Caco-2 (cell line): ENCODE data around the gene AHNAK. TPM values are rescaled to one million over a fixed set of nuclear protein-coding genes. Genes with fewer than 3 reads are reported as not detected.

Experiments
- BruUV-seq: library from RNA; stranded (reverse); fragments of 400-500 nt; replicated peaks from 2 replicates; lab custom pipeline; 2021; lab: Mats Ljungman, UMichigan
- CTCF ChIA-PET: fragments of 300-600 bp; sonication (Branson Sonifier 250); formaldehyde crosslinking; loops from one replicate; lab custom pipeline; 2022; ENCODE audit warnings: antibody characterized with exemption; lab: Charles Lee
- POLR2A ChIA-PET: fragments of 300-600 bp; sonication (Branson Sonifier 250); formaldehyde crosslinking; loops from one replicate; lab custom pipeline; 2022; ENCODE audit warnings: antibody characterized with exemption; lab: Charles Lee
- DNase-seq, 2 experiments: peaks; one replicate each; pipeline versions ENCODE4 v3.0.0 to v3.0.0-alpha.2; 2020 to 2022
- H3K27me3 ChIP-seq: replicated peaks from 2 replicates; pipeline ENCODE4 v1.6.0; 2011; ENCODE audit warnings: low read length; ENCODE audit not compliant: control insufficient read depth, insufficient read depth
- H3K36me3 ChIP-seq: 2 replicates; pipeline ENCODE4 v1.5.1; 2011; ENCODE audit warnings: low read length; ENCODE audit not compliant: control insufficient read depth, insufficient read depth
- H3K4me1 ChIP-seq: fragments of 250-450 bp; sonication (Bioruptor Pico); 2 replicates; pipeline ENCODE4 v1.5.1; 2020; ENCODE audit warnings: mild to moderate bottlenecking
- H3K4me3 ChIP-seq: 2 replicates; pipeline ENCODE4 v1.5.1; 2011; ENCODE audit warnings: low read depth, mild to moderate bottlenecking, control low read depth, low read length
- H3K9me3 ChIP-seq: fragments of 250-450 bp; sonication (Bioruptor Pico); 2 replicates; pipeline ENCODE4 v1.5.1; 2020; ENCODE audit warnings: mild to moderate bottlenecking, moderate library complexity
- H3K27ac Mint-ChIP-seq: one replicate; pipeline ENCODE4 v1.8.0; 2022; ENCODE audit warnings: mixed read lengths; ENCODE audit not compliant: unreplicated experiment
- H3K27me3 Mint-ChIP-seq: one replicate; pipeline ENCODE4 v1.8.0; 2022; ENCODE audit warnings: mixed read lengths; ENCODE audit not compliant: insufficient read depth, unreplicated experiment
- H3K36me3 Mint-ChIP-seq: one replicate; pipeline ENCODE4 v1.8.0; 2022; ENCODE audit warnings: mild to moderate bottlenecking, mixed read lengths; ENCODE audit not compliant: insufficient read depth, unreplicated experiment
- H3K4me1 Mint-ChIP-seq: one replicate; pipeline ENCODE4 v1.8.0; 2022; ENCODE audit warnings: low read depth, mixed read lengths; ENCODE audit not compliant: unreplicated experiment
- H3K4me3 Mint-ChIP-seq: one replicate; pipeline ENCODE4 v1.8.0; 2022; ENCODE audit warnings: mild to moderate bottlenecking, moderate library complexity, mixed read lengths; ENCODE audit not compliant: unreplicated experiment
- H3K9me3 Mint-ChIP-seq: one replicate; pipeline ENCODE4 v1.8.0; 2022; ENCODE audit warnings: mixed read lengths; ENCODE audit not compliant: unreplicated experiment
- intact Hi-C: fragments of 100-400 bp; cut with micrococcal nuclease; formaldehyde crosslinking; loops from one replicate; pipeline ENCODE4 v1.10.0; 2022; ENCODE audit not compliant: unreplicated experiment
- total RNA-seq: library from RNA; stranded (reverse); gene quantifications from 2 replicates; pipeline ENCODE4 v1.2.3, GENCODE V29; 2022
- TF ChIP-seq, protein P1 (sequence below), 2 experiments: fragments of 200-600 bp in 1 of 2; IDR thresholded peaks; 1 replicate in 1 of 2; 2 replicates in 1 of 2; pipeline versions ENCODE4 v1.5.1 to v1.8.0; 2011 to 2022; ENCODE audit warnings: antibody characterized with exemption in 1 of 2, control low read depth in 1 of 2, inconsistent platforms in 1 of 2, low read depth in 1 of 2, low read length in 1 of 2, mild to moderate bottlenecking in 1 of 2, moderate library complexity in 1 of 2; ENCODE audit not compliant: insufficient read depth in 1 of 2, severe bottlenecking in 1 of 2, unreplicated experiment in 1 of 2

Gene AHNAK
- total RNA-seq, 1 experiment from 2014 or later = 312 TPM

GRCh38 chr11:62556108-62556874, 9.7 kb upstream of the AHNAK start:
- CTCF ChIA-PET = interaction anchor here (1.0 to 1.6 kb wide), 3 partner anchors 13 to 132 kb away, joined by 4 to 7 read pairs (median 4); no protein-coding TSS in a partner anchor
- POLR2A ChIA-PET = interaction anchor here (0.8 to 1.8 kb wide), 3 partner anchors 9 to 18 kb away, joined by 3 to 6 read pairs (median 4); partner anchors contain the start of genes AHNAK and EEF1G
- TF ChIP-seq, protein P1, sequence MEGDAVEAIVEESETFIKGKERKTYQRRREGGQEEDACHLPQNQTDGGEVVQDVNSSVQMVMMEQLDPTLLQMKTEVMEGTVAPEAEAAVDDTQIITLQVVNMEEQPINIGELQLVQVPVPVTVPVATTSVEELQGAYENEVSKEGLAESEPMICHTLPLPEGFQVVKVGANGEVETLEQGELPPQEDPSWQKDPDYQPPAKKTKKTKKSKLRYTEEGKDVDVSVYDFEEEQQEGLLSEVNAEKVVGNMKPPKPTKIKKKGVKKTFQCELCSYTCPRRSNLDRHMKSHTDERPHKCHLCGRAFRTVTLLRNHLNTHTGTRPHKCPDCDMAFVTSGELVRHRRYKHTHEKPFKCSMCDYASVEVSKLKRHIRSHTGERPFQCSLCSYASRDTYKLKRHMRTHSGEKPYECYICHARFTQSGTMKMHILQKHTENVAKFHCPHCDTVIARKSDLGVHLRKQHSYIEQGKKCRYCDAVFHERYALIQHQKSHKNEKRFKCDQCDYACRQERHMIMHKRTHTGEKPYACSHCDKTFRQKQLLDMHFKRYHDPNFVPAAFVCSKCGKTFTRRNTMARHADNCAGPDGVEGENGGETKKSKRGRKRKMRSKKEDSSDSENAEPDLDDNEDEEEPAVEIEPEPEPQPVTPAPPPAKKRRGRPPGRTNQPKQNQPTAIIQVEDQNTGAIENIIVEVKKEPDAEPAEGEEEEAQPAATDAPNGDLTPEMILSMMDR (IDR thresholded peaks at IDR 0.05; ENCODE audit: insufficient read depth in 1 of 2, low read depth in 1 of 2, low read length in 1 of 2, severe bottlenecking in 1 of 2, unreplicated experiment in 1 of 2) = no peak
- Histone ChIP-seq H3K9me3 (no peaks in the 10 kb centered on the region), H3K4me1 (peaks cover 89% of the 10 kb centered on the region), H3K27me3 (no peaks in the 10 kb centered on the region), H3K36me3 (peaks cover 4% of the 10 kb centered on the region; the same call in 1 of the 2 replicates), H3K4me3 (no peak overlapping the region)
- H3K9me3 Mint-ChIP-seq = no peaks in the 10 kb centered on the region
- DNase-seq = peak; percentile 57 to 78
- H3K27me3 Mint-ChIP-seq = no peaks in the 10 kb centered on the region
- H3K36me3 Mint-ChIP-seq = peaks cover 93% of the 10 kb centered on the region
- peak overlapping the region; percentile 96 for H3K27ac Mint-ChIP-seq
- H3K4me1 Mint-ChIP-seq = peaks cover 70% of the 10 kb centered on the region
- peak overlapping the region; percentile 25 for H3K4me3 Mint-ChIP-seq
- intact Hi-C loops = no loop called here
- no TSS peak for BruUV-seq

DNA sequence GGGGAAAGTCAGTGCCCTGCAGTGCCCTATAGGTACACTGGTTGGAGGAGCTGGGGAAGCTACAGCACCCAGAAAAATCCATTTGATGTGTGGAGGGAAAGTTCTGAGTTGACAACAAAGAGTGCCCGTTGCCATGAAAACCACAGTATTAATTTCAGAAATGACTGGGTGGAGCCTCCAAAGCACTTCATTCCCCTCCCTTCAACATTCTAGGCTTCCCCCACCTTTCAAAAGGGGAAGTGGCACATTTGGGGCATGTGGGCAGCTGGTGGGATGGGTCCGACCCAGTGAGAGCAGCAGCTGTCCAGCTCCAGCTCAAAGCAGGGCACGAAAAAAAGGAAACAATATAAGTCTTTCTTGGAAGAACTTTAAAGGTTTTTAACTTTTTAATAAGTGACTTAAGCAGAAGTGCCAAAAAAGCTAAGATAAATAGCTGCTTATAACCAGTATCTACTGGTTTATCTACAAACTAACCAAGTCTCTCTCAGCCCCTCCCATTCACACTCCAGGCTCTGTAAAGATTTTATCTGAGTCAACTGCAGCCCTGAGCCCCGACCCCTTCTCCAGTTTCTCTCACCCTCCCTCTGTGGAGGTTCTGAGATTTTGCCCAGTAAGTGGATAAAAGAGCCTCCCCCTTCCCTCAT, 9.0 kb upstream of the AHNAK start:
- H3K9me3 Mint-ChIP-seq = no peaks in the 10 kb centered on the region
- ChIA-PET CTCF (interaction anchor here (0.6 to 1.9 kb wide), 3 partner anchors 12 to 131 kb away, joined by 3 to 6 read pairs (median 4); no protein-coding TSS in a partner anchor), POLR2A (interaction anchor here (0.5 to 1.8 kb wide), 3 partner anchors 9 to 97 kb away, joined by 3 to 6 read pairs (median 4); partner anchors contain the start of genes AHNAK and EEF1G)
- H3K9me3 ChIP-seq = no peaks in the 10 kb centered on the region
- peaks cover 89% of the 10 kb centered on the region for H3K4me1 ChIP-seq
- H3K4me1 Mint-ChIP-seq = peaks cover 65% of the 10 kb centered on the region
- H3K4me3 ChIP-seq = no peak overlapping the region
- peak overlapping the region; percentile 96 for H3K27ac Mint-ChIP-seq
- H3K36me3 Mint-ChIP-seq = peaks cover 93% of the 10 kb centered on the region
- peaks cover 4% of the 10 kb centered on the region; the same call in 1 of the 2 replicates for H3K36me3 ChIP-seq
- peak overlapping the region; percentile 25 for H3K4me3 Mint-ChIP-seq
- no peaks in the 10 kb centered on the region for H3K27me3 Mint-ChIP-seq
- H3K27me3 ChIP-seq = no peaks in the 10 kb centered on the region
- BruUV-seq = no TSS peak
- TF ChIP-seq, protein P1 (IDR thresholded peaks at IDR 0.05; ENCODE audit: insufficient read depth in 1 of 2, low read depth in 1 of 2, low read length in 1 of 2, severe bottlenecking in 1 of 2, unreplicated experiment in 1 of 2) = no peak
- intact Hi-C loops = no loop called here
- DNase-seq = no peak
